Renal cortex interstitium (tissue), 11 donors: ENCODE results near the gene RNFT2. TPM values are rescaled to one million over a fixed set of nuclear protein-coding genes. Genes with fewer than 3 reads are reported as not detected.

Source experiments
- DNase-seq, 11 donors: peaks; one replicate each; pipeline ENCODE4 v3.0.0-alpha.2; 2013; ENCODE audit warnings: low read depth in 9 of 11, low spot score in 4 of 11; ENCODE audit errors: extremely low read depth in 1 of 11
- polyA plus RNA-seq, 3 donors: library from polyadenylated mRNA; unstranded; fragments of 120-200 nt; gene quantifications; one replicate each; pipeline ENCODE4 v1.2.1, GENCODE V29; 2013; ENCODE audit not compliant: insufficient read length in 3 of 3

Gene RNFT2
- polyA plus RNA-seq, 3 donors, result 4.1 to 6.7 (median 5.4) TPM

GRCh38 chr12:116882742-116883141 lies 144.6 kb downstream of the RNFT2 start:
- DNase-seq, result no peak

- no peak for DNase-seq
Measured at GRCh38 chr12:116884871-116885270, 146.8 kb downstream of the RNFT2 start.

DNA sequence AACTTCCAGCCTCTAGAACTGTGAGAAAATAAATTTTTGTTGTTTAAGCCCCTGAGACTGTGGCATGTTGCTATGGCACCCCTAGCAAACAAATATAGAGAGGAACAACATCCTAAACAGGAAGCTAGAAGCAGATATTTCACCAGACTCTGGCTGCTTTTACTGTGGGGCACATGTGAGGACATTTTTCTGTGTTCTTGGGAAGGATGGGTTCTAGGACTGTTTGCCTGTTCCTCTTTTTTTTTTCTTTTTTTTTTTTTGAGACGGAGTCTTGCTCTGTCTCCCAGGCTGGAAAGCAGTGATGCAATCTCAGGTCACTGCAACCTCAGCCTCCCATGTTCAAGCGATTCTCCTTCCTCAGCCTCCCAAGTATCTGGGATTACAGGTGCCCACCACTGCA lies 147.4 kb downstream of the RNFT2 start:
- DNase-seq, result no peak

DNA sequence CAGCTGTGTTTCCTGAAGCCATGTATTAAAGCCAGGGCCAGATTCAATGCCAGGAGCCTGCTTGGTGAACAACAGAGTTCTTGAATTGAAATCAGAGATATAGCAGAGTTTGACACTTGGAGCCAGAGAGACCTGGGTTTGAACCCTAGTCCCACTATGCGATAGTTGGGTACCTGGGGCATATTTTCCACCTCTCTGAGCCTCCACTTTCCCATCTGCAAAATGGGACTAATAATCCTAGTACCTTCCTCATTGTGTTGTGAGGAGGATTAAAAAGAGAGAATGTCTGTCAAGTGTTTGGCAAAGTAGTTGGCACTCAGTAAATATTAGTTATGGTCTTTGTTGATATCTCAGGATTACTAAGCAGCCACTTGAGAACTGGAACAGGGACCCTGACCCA lies 149.1 kb downstream of the RNFT2 start:
- DNase-seq, result no peak

DNA sequence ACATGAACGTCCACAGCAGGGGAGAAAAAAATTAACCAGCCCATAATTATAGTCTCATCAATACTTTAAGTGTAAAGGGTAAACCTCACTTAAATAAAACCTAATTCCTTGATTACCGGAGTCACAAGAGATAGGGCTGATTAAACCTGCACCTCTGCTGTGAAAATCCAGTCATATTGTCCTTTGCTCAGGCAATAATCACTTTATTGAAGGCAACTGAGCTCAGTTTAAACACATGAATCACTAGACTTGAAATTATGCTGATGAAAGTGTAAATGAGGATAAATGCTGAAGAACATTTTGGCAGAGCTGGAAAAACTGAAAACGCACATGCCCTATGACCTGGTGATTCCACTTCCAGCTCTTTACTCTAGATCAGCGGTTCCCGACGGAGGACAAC lies 149.8 kb downstream of the RNFT2 start:
- DNase-seq, result no peak

GRCh38 chr12:116890330-116890729 lies 152.2 kb downstream of the RNFT2 start:
- DNase-seq, result no peak

DNA sequence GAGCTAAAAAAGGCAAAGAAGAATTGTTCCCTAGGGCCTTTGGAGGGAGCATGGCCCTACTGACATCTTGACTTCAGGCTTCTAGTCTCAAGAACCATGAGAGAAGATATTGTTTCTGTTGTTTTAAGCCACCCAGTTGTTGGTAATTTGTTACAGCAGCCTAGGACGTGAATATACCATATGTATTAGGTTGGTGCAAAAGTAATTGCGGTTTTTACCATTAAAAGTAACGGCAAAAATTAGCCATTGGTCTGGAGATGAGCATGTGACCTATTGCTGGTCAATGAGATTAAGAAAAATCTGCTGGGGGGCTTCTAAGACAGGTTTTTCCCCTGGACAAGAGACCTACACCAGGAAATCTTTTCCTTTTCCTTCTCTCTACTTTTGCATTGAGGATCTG lies 152.9 kb downstream of the RNFT2 start:
- no peak for DNase-seq

GRCh38 chr12:116892349-116893140 lies 154.4 kb downstream of the RNFT2 start:
- DNase-seq, result no peak

GRCh38 chr12:116894913-116895312 lies 156.8 kb downstream of the RNFT2 start:
- no peak for DNase-seq

- DNase-seq, result no peak
Measured at GRCh38 chr12:116896411-116896924, 158.4 kb downstream of the RNFT2 start.

GRCh38 chr12:116897476-116897875 lies 159.4 kb downstream of the RNFT2 start:
- DNase-seq, result no peak

GRCh38 chr12:116898669-116899068 lies 160.6 kb downstream of the RNFT2 start:
- DNase-seq, result no peak

GRCh38 chr12:116901612-116902011 lies 163.5 kb downstream of the RNFT2 start:
- no peak for DNase-seq

Other genes with a start within 250 kb of the RNFT2 start
- 10 to 100 TPM in 1 of 3 donors, 1 to 10 TPM in 2; 7.9 to 10.8 (median 9.0) TPM for gene MAP1LC3B2, start 178.9 kb upstream of the RNFT2 start, polyA plus RNA-seq
- 10 to 100 TPM; 29.2 to 32.8 (median 30.3) TPM for gene SPRING1, start 246 bp upstream of the RNFT2 start, polyA plus RNA-seq
- gene HRK, start 143.1 kb downstream of the RNFT2 start, polyA plus RNA-seq, result under 1 TPM; 0.48 to 0.74 (median 0.65) TPM
- 10 to 100 TPM; 24.4 to 25.3 (median 24.4) TPM for gene FBXW8, start 172.6 kb downstream of the RNFT2 start, polyA plus RNA-seq